GM10248 (cell line): ENCODE results near the gene IL34.
"Not testable (repeated sequence)": the region's sequence is repeated elsewhere in the genome, so short reads cannot be mapped to it uniquely, and the experiment has no call there.

Experiments
- CTCF ChIA-PET: fragments of 300-600 bp; sonication (Branson Sonifier 250); formaldehyde crosslinking; extraction: SDS; loops from one replicate; lab custom pipeline; 2021; ENCODE audit warnings: antibody characterized with exemption; lab: Yijun Ruan, JAX
- POLR2A ChIA-PET: fragments of 350-650 bp; sonication (Branson Sonifier 250); formaldehyde crosslinking; extraction: SDS; loops from one replicate; lab custom pipeline; 2020; ENCODE audit warnings: antibody characterized with exemption; lab: Yijun Ruan, JAX
- DNase-seq: peaks from one replicate; pipeline ENCODE4 v3.0.0; 2012; ENCODE audit errors: extremely low spot score
- TF ChIP-seq, protein P1 (sequence below): IDR thresholded peaks from 2 replicates; pipeline ENCODE4 v1.5.1; 2012; ENCODE audit warnings: mild to moderate bottlenecking, low read depth; ENCODE audit errors: extremely low read depth, missing control alignments, control extremely low read depth

IL34 gene

GRCh38 chr16:70611785-70612303, 34.5 kb upstream of the IL34 start:
- no peak for DNase-seq
- TF ChIP-seq, protein P1, sequence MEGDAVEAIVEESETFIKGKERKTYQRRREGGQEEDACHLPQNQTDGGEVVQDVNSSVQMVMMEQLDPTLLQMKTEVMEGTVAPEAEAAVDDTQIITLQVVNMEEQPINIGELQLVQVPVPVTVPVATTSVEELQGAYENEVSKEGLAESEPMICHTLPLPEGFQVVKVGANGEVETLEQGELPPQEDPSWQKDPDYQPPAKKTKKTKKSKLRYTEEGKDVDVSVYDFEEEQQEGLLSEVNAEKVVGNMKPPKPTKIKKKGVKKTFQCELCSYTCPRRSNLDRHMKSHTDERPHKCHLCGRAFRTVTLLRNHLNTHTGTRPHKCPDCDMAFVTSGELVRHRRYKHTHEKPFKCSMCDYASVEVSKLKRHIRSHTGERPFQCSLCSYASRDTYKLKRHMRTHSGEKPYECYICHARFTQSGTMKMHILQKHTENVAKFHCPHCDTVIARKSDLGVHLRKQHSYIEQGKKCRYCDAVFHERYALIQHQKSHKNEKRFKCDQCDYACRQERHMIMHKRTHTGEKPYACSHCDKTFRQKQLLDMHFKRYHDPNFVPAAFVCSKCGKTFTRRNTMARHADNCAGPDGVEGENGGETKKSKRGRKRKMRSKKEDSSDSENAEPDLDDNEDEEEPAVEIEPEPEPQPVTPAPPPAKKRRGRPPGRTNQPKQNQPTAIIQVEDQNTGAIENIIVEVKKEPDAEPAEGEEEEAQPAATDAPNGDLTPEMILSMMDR, result no peak
- POLR2A ChIA-PET, result no interaction called here
- CTCF ChIA-PET, result interaction anchor here (1.4 to 2.1 kb wide), 2 partner anchors 10 to 43 kb away, joined by 5 to 9 read pairs; no protein-coding TSS in a partner anchor

DNA sequence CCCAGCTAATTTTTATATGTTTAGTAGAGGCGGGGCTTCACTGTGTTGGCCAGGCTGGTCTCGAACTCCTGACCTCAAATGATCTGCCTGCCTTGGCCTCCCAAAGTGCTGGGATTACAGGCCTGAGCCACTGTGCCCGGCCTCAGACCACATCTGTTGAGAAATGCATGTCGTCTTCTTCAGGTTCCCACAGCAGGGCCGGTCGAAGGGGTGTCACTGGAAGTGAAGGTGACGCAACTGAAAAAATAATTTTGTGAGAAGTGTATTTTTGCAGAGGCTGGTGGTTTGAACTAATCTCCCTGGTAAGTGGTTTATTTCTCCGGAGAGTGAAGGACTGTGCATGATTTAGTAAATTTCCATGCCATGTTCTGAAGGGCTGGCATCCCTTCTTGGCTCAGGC, 33.4 kb upstream of the IL34 start:
- no peak for DNase-seq
- ChIA-PET POLR2A (interaction anchor here (0.6 kb wide), 1 partner anchor 331 kb away, joined by 3 read pairs; no protein-coding TSS in a partner anchor), CTCF (interaction anchor here (2.1 kb wide), 1 partner anchor 42 kb away, joined by 9 read pairs; no protein-coding TSS in a partner anchor)
- TF ChIP-seq, protein P1, result no peak

DNA sequence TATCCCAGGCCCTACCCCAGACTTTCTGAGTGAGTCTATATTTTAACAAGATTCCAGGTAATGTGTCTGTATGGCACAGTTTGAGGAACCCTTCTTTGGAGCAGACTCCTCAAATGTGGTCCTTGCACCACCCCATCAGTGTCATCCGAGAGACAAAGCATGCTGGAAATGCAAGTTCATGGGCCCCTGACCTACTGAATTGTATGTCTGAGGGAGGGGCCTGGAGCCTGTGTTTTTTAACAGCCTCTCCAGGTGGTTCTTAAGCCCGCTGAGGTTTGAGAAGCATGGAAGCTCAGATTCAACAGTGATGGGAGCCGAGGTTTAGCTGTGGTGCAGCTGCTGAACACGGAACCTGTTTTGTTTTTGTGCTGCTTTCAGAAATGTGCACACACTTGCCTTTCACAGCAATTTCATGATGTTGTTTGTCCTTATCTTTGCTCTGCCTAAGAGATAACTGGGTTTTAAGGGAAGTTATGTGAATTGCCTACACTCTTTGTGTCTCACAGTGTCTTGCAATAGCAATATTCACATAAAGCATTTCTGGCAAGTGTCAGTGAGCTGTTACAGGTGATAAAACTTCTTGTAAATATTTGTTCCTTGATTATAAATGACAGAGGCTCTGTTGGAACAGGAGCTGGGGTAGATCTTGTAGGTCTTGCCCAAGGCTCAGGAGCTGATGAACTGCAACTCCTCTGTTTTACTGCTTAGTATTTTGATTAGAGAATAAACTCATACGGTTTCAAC, 32.0 kb upstream of the IL34 start:
- TF ChIP-seq, protein P1, result no peak
- CTCF ChIA-PET, result interaction anchor here (1.7 to 2.1 kb wide), 2 partner anchors 12 to 17 kb away, joined by 4 to 5 read pairs; no protein-coding TSS in a partner anchor
- POLR2A ChIA-PET, result no interaction called here
- DNase-seq, result no peak

DNA sequence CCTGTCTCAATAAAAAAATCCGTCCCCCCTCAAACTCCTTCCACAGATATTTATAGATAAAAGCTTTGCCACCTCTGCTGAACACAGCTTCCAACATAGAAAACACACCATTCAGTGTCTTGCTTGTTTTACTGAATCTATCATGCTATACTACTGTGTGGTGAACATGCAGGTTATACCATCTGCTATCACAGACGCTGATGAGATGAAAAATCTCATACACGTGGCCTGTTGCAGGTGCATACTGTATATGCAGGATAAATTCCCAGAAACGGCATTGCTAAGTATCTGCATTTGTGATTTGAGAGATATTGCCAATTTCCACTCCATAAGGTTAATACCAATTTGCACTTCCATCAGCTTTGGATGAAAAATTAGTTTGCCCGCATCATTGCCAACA, 30.4 kb upstream of the IL34 start:
- DNase-seq, result no peak
- POLR2A ChIA-PET, result no interaction called here
- TF ChIP-seq, protein P1, result no peak
- CTCF ChIA-PET, result interaction anchor here (0.7 to 1.7 kb wide), 3 partner anchors 11 to 22 kb away, joined by 3 to 4 read pairs (median 3); no protein-coding TSS in a partner anchor

- CTCF ChIA-PET, POLR2A ChIA-PET, DNase-seq: not testable (repeated sequence)
Observed at GRCh38 chr16:70621864-70622263, 24.5 kb upstream of the IL34 start.

- POLR2A ChIA-PET, result no interaction called here
- TF ChIP-seq, protein P1, result no peak
- CTCF ChIA-PET, result interaction anchor here (1.4 kb wide), 1 partner anchor 12 kb away, joined by 3 read pairs; no protein-coding TSS in a partner anchor
- DNase-seq, result no peak
Observed at GRCh38 chr16:70627696-70628095, 18.7 kb upstream of the IL34 start.
